ENCODE measurements around the gene CCDC141.

Gene CCDC141

DNA sequence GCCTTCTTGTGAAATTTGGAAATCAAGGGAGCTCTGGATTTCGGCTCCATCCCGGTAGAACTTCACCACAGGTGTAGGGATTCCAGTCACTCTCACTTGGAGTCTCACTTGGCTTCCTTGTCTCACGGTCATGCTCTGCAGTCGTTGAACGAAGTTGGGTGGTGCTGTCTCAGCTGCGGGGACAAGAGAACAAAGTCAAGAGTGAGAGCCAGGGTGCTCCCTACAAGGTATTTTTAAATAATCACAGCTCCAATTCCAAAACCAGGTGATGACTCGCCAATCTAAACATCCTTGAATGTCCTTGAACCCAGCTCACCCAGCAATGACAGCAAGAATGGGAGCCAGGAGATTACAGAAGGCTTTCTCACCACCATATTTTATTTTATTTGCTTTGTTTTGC is 249.4 kb downstream of the CCDC141 start:
- no peak for DNase-seq (ENCODE audit: low read depth)
- no peak for TF ChIP-seq CTCF (IDR thresholded peaks at IDR 0.05; ENCODE audit: control insufficient read depth, extremely low read depth, insufficient read depth)
- no peak overlapping the region for H3K4me3 ChIP-seq (ENCODE audit: low read depth, low read length)

DNA sequence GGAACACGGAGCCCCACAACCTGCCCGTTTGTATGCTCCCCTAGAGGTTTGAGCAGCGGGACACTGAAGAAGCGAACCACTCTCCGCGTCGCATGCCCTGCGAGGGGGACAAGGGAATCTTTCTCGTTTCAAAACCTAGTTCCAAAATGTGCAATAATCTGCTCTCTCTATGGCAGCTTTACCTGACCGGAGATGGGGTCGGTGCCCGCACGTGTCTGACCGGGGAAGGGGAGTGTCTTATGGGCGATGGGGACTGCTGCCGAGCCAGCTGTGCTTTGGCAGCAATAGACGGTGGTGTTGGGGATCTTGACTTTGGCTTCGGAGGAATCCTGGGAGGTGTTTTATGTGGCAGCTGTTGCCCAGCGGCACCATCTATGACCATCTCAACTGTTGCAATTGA is 250.6 kb downstream of the CCDC141 start:
- TF ChIP-seq CTCF (IDR thresholded peaks at IDR 0.05; ENCODE audit: control insufficient read depth, extremely low read depth, insufficient read depth) = no peak
- no peak overlapping the region for H3K4me3 ChIP-seq (ENCODE audit: low read depth, low read length)
- DNase-seq (ENCODE audit: low read depth) = no peak

DNA sequence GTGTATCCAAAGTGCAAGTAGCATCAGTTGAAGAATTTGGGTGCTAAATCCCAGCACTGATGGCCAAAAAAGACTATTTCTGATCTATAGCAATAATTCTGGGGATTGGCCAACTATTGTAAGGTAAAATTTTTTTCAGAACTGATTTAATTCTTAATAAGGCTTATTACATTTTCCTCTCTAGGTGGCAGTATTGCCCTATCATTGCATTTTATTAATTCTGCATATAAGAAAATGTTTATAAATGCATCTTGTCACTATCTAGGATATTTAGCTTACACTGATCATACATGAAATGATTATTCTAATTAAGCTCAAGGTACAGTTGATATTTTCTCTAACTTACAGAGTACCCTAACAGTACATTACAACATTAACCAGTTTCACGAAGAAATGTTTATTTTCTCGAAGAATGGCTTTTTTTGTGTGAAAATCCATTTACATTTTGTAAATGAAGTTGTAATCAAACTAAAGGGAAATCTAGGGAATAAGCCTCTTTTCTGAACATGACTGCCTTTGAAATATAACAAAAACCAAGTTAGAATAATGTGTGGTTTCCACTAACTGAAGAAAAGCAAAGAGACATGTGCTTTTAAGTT is 253.8 kb downstream of the CCDC141 start:
- no peak overlapping the region for H3K4me3 ChIP-seq (ENCODE audit: low read depth, low read length)
- peak; percentile 51 for TF ChIP-seq CTCF (IDR thresholded peaks at IDR 0.05; ENCODE audit: control insufficient read depth, extremely low read depth, insufficient read depth)
- DNase-seq (ENCODE audit: low read depth) = peak; percentile 47

GRCh38 chr2:178787934-178788333 is 262.0 kb downstream of the CCDC141 start:
- DNase-seq (ENCODE audit: low read depth) = no peak
- no peak for TF ChIP-seq CTCF (IDR thresholded peaks at IDR 0.05; ENCODE audit: control insufficient read depth, extremely low read depth, insufficient read depth)
- no peak overlapping the region for H3K4me3 ChIP-seq (ENCODE audit: low read depth, low read length)

DNA sequence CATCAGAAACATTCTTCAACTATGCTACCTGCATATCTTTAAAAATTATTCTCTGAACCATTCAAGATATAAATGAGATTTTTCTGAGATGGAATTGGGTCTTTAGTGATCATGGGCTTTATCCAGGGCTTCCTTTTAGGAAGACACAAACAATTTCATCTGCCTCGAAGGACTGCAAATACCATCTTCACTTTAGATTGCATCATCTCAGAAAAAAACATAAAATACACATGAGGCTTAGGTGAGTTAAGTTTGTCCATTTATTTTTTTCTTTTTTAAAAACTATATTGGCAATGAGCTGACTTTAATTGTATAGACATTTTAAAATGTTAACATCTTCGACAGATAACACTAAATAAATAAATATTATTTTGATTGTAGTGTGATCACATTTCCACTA is 262.8 kb downstream of the CCDC141 start:
- TF ChIP-seq CTCF (IDR thresholded peaks at IDR 0.05; ENCODE audit: control insufficient read depth, extremely low read depth, insufficient read depth) = no peak
- no peak overlapping the region for H3K4me3 ChIP-seq (ENCODE audit: low read depth, low read length)
- DNase-seq (ENCODE audit: low read depth) = no peak

GRCh38 chr2:178783889-178784288 is 266.0 kb downstream of the CCDC141 start:
- TF ChIP-seq CTCF (IDR thresholded peaks at IDR 0.05; ENCODE audit: control insufficient read depth, extremely low read depth, insufficient read depth) = no peak
- DNase-seq (ENCODE audit: low read depth) = no peak
- no peak overlapping the region for H3K4me3 ChIP-seq (ENCODE audit: low read depth, low read length)

- H3K4me3 ChIP-seq (ENCODE audit: low read depth, low read length) = no peak overlapping the region
- no peak for DNase-seq (ENCODE audit: low read depth)
- TF ChIP-seq CTCF (IDR thresholded peaks at IDR 0.05; ENCODE audit: control insufficient read depth, extremely low read depth, insufficient read depth) = no peak
Measured at GRCh38 chr2:178782236-178782635, 267.7 kb downstream of the CCDC141 start.
